KMS-11 (cell line): ENCODE results near the gene SNF8.

Source experiments
- H2AFZ ChIP-seq: fragments of 200-600 bp; sonication (generic); 2 replicates; pipeline ENCODE4 v1.6.1; 2016; ENCODE audit warnings: antibody characterized with exemption, mixed run types, low read depth
- H3K27ac ChIP-seq: fragments of 200-600 bp; sonication (generic); 2 replicates; pipeline ENCODE4 v1.6.1; 2016; ENCODE audit warnings: mild to moderate bottlenecking, mixed run types
- H3K27me3 ChIP-seq: fragments of 200-600 bp; sonication (generic); 2 replicates; pipeline ENCODE4 v1.6.1; 2017; ENCODE audit warnings: mild to moderate bottlenecking, low read depth, mixed run types, moderate library complexity; ENCODE audit not compliant: insufficient read depth
- H3K36me3 ChIP-seq: fragments of 200-600 bp; sonication (generic); 2 replicates; pipeline ENCODE4 v1.6.1; 2017; ENCODE audit warnings: mild to moderate bottlenecking, mixed run types; ENCODE audit not compliant: insufficient read depth
- H3K4me1 ChIP-seq: fragments of 200-600 bp; sonication (generic); 2 replicates; pipeline ENCODE4 v1.6.1; 2016; ENCODE audit warnings: mild to moderate bottlenecking, low read depth, mixed run types; ENCODE audit not compliant: poor library complexity, severe bottlenecking
- H3K4me2 ChIP-seq: fragments of 200-600 bp; sonication (generic); 2 replicates; pipeline ENCODE4 v1.7.0; 2016; ENCODE audit warnings: mild to moderate bottlenecking, mixed run types
- H3K4me3 ChIP-seq: fragments of 200-600 bp; sonication (generic); IDR thresholded peaks from 2 replicates; pipeline ENCODE4 v1.6.1; 2017; ENCODE audit warnings: low read depth, low read length, mixed read lengths; ENCODE audit not compliant: insufficient read depth
- H3K79me2 ChIP-seq: fragments of 200-600 bp; sonication (generic); 2 replicates; pipeline ENCODE4 v1.6.1; 2016; ENCODE audit warnings: low read depth, mixed run types; ENCODE audit not compliant: insufficient read depth
- H3K9ac ChIP-seq: fragments of 200-600 bp; sonication (generic); 2 replicates; pipeline ENCODE4 v1.6.1; 2016; ENCODE audit warnings: mild to moderate bottlenecking, mixed run types
- H4K20me1 ChIP-seq: fragments of 200-600 bp; sonication (generic); 2 replicates; pipeline ENCODE4 v1.6.1; 2016; ENCODE audit warnings: mild to moderate bottlenecking, mixed run types; ENCODE audit not compliant: insufficient read depth
- TF ChIP-seq, protein P1 (sequence below): fragments of 200-600 bp; sonication (generic); conservative IDR thresholded peaks from 2 replicates; pipeline ENCODE4 v1.6.1; 2017; ENCODE audit warnings: low read depth, mild to moderate bottlenecking, antibody characterized with exemption, low read length, moderate library complexity, mixed read lengths

SNF8 gene

GRCh38 chr17:48928876-48929811, 15.5 kb downstream of the SNF8 start:
- Histone ChIP-seq H3K36me3 (peaks cover 5% of the 10 kb centered on the region; the same call in 1 of the 2 replicates), H3K4me1 (no peaks in the 10 kb centered on the region), H3K27ac (no peak overlapping the region; the same call in 1 of the 2 replicates), H3K27me3 (no peaks in the 10 kb centered on the region), H3K4me3 (no peak overlapping the region), H3K9ac (no peak overlapping the region), H4K20me1 (no peaks in the 10 kb centered on the region), H3K79me2 (no peaks in the 10 kb centered on the region), H2AFZ (no peak overlapping the region), H3K4me2 (no peak overlapping the region)
- TF ChIP-seq, protein P1, sequence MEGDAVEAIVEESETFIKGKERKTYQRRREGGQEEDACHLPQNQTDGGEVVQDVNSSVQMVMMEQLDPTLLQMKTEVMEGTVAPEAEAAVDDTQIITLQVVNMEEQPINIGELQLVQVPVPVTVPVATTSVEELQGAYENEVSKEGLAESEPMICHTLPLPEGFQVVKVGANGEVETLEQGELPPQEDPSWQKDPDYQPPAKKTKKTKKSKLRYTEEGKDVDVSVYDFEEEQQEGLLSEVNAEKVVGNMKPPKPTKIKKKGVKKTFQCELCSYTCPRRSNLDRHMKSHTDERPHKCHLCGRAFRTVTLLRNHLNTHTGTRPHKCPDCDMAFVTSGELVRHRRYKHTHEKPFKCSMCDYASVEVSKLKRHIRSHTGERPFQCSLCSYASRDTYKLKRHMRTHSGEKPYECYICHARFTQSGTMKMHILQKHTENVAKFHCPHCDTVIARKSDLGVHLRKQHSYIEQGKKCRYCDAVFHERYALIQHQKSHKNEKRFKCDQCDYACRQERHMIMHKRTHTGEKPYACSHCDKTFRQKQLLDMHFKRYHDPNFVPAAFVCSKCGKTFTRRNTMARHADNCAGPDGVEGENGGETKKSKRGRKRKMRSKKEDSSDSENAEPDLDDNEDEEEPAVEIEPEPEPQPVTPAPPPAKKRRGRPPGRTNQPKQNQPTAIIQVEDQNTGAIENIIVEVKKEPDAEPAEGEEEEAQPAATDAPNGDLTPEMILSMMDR, result no peak

DNA sequence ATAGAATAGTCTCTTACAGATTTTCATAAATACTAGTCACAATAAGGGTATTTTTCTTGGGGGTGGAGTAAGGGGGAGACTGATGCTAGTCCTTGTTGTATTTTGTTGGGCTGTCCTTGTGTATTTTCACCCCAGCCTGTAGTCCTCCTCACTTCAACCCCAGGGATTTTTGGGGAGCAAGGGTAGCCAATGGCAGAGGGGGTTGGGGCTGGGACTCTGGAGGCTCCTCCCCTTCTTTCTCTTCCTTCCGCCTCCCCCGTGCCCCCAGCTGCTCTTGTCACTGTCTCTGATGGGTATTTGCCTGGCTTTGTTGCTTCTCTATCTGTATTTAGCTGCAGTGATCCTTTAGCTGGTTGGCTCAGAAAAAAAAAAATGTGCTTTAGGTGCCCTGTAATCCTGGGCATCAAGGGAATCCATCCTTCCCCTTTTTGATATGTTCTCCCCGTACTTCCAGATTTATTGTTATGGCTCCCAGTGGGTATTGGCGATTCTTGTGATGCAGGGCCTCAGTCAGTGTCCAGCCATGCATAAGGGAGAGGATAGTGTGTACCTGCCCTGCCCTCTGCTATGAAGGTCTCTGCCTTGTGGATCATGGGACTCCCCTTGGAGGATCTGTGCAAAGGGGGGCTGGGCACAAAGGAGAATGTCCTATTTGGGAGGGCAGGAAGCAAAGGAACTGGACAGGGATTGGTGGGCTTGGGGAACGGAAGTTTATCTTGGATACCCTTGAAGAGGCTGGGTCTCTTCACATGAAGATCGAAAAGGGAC, 16.5 kb downstream of the SNF8 start:
- Histone ChIP-seq H4K20me1 (no peaks in the 10 kb centered on the region), H3K4me3 (no peak overlapping the region), H2AFZ (no peak overlapping the region), H3K79me2 (no peaks in the 10 kb centered on the region), H3K4me1 (no peaks in the 10 kb centered on the region), H3K27ac (no peak overlapping the region), H3K9ac (no peak overlapping the region), H3K4me2 (no peak overlapping the region), H3K36me3 (peaks cover 11% of the 10 kb centered on the region; the same call in 1 of the 2 replicates), H3K27me3 (no peaks in the 10 kb centered on the region)
- TF ChIP-seq, protein P1, result no peak

DNA sequence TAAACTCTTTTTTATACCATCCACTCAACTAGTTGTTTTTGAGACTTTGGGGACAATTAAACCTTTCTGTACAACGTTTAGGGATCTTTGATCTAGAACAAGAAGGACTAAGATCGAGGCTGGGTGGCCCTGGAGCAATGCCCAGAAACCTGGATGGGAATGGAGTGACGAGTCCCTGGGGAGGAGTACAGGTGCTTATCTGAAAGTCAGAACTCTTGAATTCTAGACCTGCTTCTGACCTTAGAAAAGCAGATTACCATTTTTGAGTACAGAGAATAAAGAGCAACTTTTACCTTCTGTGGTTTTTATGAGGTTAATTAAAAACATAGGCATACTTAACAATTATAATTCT, 18.7 kb downstream of the SNF8 start:
- Histone ChIP-seq H3K27ac (no peak overlapping the region), H3K36me3 (peaks cover 19% of the 10 kb centered on the region; the same call in 1 of the 2 replicates), H3K4me3 (no peak overlapping the region), H3K4me1 (no peaks in the 10 kb centered on the region), H3K79me2 (no peaks in the 10 kb centered on the region), H3K9ac (no peak overlapping the region), H4K20me1 (no peaks in the 10 kb centered on the region), H3K27me3 (no peaks in the 10 kb centered on the region), H3K4me2 (no peak overlapping the region), H2AFZ (no peak overlapping the region)
- TF ChIP-seq, protein P1, result no peak

- H3K4me3 ChIP-seq, result no peak overlapping the region
- H3K9ac ChIP-seq, result no peak overlapping the region
- H2AFZ ChIP-seq, result no peak overlapping the region
- no peaks in the 10 kb centered on the region for H3K4me1 ChIP-seq
- H3K79me2 ChIP-seq, result peaks cover 3% of the 10 kb centered on the region; the same call in 1 of the 2 replicates
- H3K27ac ChIP-seq, result no peak overlapping the region; the same call in 1 of the 2 replicates
- no peaks in the 10 kb centered on the region for H4K20me1 ChIP-seq
- H3K4me2 ChIP-seq, result no peak overlapping the region
- TF ChIP-seq, protein P1, result no peak
- H3K27me3 ChIP-seq, result no peaks in the 10 kb centered on the region
- H3K36me3 ChIP-seq, result peaks cover 19% of the 10 kb centered on the region; the same call in 1 of the 2 replicates
Observed at GRCh38 chr17:48925251-48925990, 19.2 kb downstream of the SNF8 start.
